Measurements from ENCODE around the gene INPP5D. TPM values are rescaled to one million over a fixed set of nuclear protein-coding genes. Genes with fewer than 3 reads are reported as not detected.

The INPP5D gene
- polyA plus RNA-seq, 1 of the 3 experiments (the other 2 are of a cell fraction): 1.3 TPM

- Histone ChIP-seq H3K9me3 (no peaks in the 10 kb centered on the region), H3K4me2 (no peak overlapping the region), H3K4me3 (ENCODE audit: low read depth in 2 of 2, low read length in 1 of 2) (no peak overlapping the region), H3K79me2 (ENCODE audit: insufficient read depth) (no peaks in the 10 kb centered on the region), H3K36me3 (replicated peaks in 1 of 2; ENCODE audit: control insufficient read depth in 1 of 2, insufficient read depth in 2 of 2, low read length in 1 of 2) (no peaks in the 10 kb centered on the region), H2AFZ (ENCODE audit: low read depth) (no peak overlapping the region), H4K20me1 (ENCODE audit: insufficient read depth) (no peaks in the 10 kb centered on the region), H3F3A (replicated peaks; ENCODE audit: insufficient read depth) (no peaks in the 10 kb centered on the region), H3K4me1 (ENCODE audit: control insufficient read depth in 1 of 2, insufficient read depth in 2 of 2, low read depth in 1 of 2, low read length in 1 of 2) (no peaks in the 10 kb centered on the region; a peak in 1 of 4 replicates), H3K27me3 (ENCODE audit: insufficient read depth) (no peaks in the 10 kb centered on the region; the same call in 1 of the 2 replicates), H3K9me2 (no peaks in the 10 kb centered on the region), H3K27ac (ENCODE audit: low read depth in 2 of 2, low read length in 1 of 2) (no peak overlapping the region), H3K9ac (no peak overlapping the region)
- WGBS (ENCODE audit: low lambda C conversion rate): 71% methylated on average over 8 of the region's 9 CpGs
- no peak for DNase-seq
- POLR2A ChIA-PET: no interaction called here
- no peak for TF ChIP-seq GABPA (IDR thresholded peaks at IDR 0.05; ENCODE audit: low read depth)
- TF ChIP-seq SMC3 (IDR thresholded peaks at IDR 0.05; ENCODE audit: low read depth, low read length): no peak
- no peak for TF ChIP-seq ELF1 (IDR thresholded peaks at IDR 0.05)
- no peak for TF ChIP-seq RXRA (IDR thresholded peaks at IDR 0.05; ENCODE audit: borderline replicate concordance, low read depth)
- TF ChIP-seq NRF1 (IDR thresholded peaks at IDR 0.05; ENCODE audit: low read depth, low read length): no peak
- TF ChIP-seq RFX5 (IDR thresholded peaks at IDR 0.05; ENCODE audit: low read length): no peak
- TF ChIP-seq, protein P1, sequence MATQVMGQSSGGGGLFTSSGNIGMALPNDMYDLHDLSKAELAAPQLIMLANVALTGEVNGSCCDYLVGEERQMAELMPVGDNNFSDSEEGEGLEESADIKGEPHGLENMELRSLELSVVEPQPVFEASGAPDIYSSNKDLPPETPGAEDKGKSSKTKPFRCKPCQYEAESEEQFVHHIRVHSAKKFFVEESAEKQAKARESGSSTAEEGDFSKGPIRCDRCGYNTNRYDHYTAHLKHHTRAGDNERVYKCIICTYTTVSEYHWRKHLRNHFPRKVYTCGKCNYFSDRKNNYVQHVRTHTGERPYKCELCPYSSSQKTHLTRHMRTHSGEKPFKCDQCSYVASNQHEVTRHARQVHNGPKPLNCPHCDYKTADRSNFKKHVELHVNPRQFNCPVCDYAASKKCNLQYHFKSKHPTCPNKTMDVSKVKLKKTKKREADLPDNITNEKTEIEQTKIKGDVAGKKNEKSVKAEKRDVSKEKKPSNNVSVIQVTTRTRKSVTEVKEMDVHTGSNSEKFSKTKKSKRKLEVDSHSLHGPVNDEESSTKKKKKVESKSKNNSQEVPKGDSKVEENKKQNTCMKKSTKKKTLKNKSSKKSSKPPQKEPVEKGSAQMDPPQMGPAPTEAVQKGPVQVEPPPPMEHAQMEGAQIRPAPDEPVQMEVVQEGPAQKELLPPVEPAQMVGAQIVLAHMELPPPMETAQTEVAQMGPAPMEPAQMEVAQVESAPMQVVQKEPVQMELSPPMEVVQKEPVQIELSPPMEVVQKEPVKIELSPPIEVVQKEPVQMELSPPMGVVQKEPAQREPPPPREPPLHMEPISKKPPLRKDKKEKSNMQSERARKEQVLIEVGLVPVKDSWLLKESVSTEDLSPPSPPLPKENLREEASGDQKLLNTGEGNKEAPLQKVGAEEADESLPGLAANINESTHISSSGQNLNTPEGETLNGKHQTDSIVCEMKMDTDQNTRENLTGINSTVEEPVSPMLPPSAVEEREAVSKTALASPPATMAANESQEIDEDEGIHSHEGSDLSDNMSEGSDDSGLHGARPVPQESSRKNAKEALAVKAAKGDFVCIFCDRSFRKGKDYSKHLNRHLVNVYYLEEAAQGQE (IDR thresholded peaks at IDR 0.05; ENCODE audit: low read depth, low read length): no peak
- CTCF ChIA-PET: no interaction called here
Measured at GRCh38 chr2:233183869-233184418, 123.8 kb downstream of the INPP5D start.

GRCh38 chr2:233184669-233185068, 124.5 kb downstream of the INPP5D start:
- TF ChIP-seq JUND (IDR thresholded peaks at IDR 0.05): no peak
- TF ChIP-seq NRF1 (IDR thresholded peaks at IDR 0.05; ENCODE audit: low read depth, low read length): no peak
- TF ChIP-seq, protein P2, sequence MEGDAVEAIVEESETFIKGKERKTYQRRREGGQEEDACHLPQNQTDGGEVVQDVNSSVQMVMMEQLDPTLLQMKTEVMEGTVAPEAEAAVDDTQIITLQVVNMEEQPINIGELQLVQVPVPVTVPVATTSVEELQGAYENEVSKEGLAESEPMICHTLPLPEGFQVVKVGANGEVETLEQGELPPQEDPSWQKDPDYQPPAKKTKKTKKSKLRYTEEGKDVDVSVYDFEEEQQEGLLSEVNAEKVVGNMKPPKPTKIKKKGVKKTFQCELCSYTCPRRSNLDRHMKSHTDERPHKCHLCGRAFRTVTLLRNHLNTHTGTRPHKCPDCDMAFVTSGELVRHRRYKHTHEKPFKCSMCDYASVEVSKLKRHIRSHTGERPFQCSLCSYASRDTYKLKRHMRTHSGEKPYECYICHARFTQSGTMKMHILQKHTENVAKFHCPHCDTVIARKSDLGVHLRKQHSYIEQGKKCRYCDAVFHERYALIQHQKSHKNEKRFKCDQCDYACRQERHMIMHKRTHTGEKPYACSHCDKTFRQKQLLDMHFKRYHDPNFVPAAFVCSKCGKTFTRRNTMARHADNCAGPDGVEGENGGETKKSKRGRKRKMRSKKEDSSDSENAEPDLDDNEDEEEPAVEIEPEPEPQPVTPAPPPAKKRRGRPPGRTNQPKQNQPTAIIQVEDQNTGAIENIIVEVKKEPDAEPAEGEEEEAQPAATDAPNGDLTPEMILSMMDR (IDR thresholded peaks at IDR 0.05): no peak
- no peak for TF ChIP-seq TCF12 (IDR thresholded peaks at IDR 0.05)
- TF ChIP-seq TAF1 (IDR thresholded peaks at IDR 0.05; ENCODE audit: borderline replicate concordance, low read depth, low read length): no peak
- TF ChIP-seq, protein P3, sequence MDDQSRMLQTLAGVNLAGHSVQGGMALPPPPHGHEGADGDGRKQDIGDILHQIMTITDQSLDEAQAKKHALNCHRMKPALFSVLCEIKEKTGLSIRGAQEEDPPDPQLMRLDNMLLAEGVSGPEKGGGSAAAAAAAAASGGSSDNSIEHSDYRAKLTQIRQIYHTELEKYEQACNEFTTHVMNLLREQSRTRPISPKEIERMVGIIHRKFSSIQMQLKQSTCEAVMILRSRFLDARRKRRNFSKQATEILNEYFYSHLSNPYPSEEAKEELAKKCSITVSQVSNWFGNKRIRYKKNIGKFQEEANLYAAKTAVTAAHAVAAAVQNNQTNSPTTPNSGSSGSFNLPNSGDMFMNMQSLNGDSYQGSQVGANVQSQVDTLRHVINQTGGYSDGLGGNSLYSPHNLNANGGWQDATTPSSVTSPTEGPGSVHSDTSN (IDR thresholded peaks at IDR 0.05): no peak
- Histone ChIP-seq H3K27me3 (ENCODE audit: insufficient read depth) (no peaks in the 10 kb centered on the region; the same call in 1 of the 2 replicates), H4K20me1 (ENCODE audit: insufficient read depth) (no peaks in the 10 kb centered on the region), H3K9me3 (no peaks in the 10 kb centered on the region), H3K4me1 (ENCODE audit: control insufficient read depth in 1 of 2, insufficient read depth in 2 of 2, low read depth in 1 of 2, low read length in 1 of 2) (no peaks in the 10 kb centered on the region; a peak in 1 of 4 replicates), H3F3A (replicated peaks; ENCODE audit: insufficient read depth) (no peaks in the 10 kb centered on the region), H3K4me3 (ENCODE audit: low read depth in 2 of 2, low read length in 1 of 2) (no peak overlapping the region), H3K9me2 (no peaks in the 10 kb centered on the region), H2AFZ (ENCODE audit: low read depth) (no peak overlapping the region), H3K9ac (no peak overlapping the region), H3K27ac (ENCODE audit: low read depth in 2 of 2, low read length in 1 of 2) (no peak overlapping the region), H3K4me2 (no peak overlapping the region), H3K36me3 (replicated peaks in 1 of 2; ENCODE audit: control insufficient read depth in 1 of 2, insufficient read depth in 2 of 2, low read length in 1 of 2) (no peaks in the 10 kb centered on the region), H3K79me2 (ENCODE audit: insufficient read depth) (no peaks in the 10 kb centered on the region)
- 63% methylated on average over 5 of the region's 8 CpGs for WGBS (ENCODE audit: low lambda C conversion rate)
- ChIA-PET POLR2A (no interaction called here), CTCF (no interaction called here)
- no peak for DNase-seq
